ENCODE measurements around the gene MACROD2. TPM values are rescaled to one million over a fixed set of nuclear protein-coding genes. Genes with fewer than 3 reads are reported as not detected.

The MACROD2 gene
- total RNA-seq, 1 experiment from 2014 or later, result 1.6 TPM

- Mint-ChIP-seq H3K27me3 (ENCODE audit: low read depth) (no peaks in the 10 kb centered on the region), H3K4me3 (no peak overlapping the region), H3K36me3 (ENCODE audit: insufficient read depth in 1 of 3, low read depth in 3 of 3) (no peaks in the 10 kb centered on the region), H3K9me3 (no peaks in the 10 kb centered on the region), H3K27ac (no peak overlapping the region), H3K4me1 (peaks cover 12 to 13% of the 10 kb centered on the region in 2 experiments)
- no peak overlapping the region for H3K9ac ChIP-seq (ENCODE audit: extremely low read depth, insufficient read length, low read length)
- no peak overlapping the region for H3K4me2 ChIP-seq (ENCODE audit: insufficient read depth, insufficient read length, low read length)
- TF ChIP-seq, protein P1, sequence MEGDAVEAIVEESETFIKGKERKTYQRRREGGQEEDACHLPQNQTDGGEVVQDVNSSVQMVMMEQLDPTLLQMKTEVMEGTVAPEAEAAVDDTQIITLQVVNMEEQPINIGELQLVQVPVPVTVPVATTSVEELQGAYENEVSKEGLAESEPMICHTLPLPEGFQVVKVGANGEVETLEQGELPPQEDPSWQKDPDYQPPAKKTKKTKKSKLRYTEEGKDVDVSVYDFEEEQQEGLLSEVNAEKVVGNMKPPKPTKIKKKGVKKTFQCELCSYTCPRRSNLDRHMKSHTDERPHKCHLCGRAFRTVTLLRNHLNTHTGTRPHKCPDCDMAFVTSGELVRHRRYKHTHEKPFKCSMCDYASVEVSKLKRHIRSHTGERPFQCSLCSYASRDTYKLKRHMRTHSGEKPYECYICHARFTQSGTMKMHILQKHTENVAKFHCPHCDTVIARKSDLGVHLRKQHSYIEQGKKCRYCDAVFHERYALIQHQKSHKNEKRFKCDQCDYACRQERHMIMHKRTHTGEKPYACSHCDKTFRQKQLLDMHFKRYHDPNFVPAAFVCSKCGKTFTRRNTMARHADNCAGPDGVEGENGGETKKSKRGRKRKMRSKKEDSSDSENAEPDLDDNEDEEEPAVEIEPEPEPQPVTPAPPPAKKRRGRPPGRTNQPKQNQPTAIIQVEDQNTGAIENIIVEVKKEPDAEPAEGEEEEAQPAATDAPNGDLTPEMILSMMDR (conservative IDR thresholded peaks at IDR 0.05), result no peak
- H2BK120ac ChIP-seq (ENCODE audit: low read depth, low read length, poor library complexity, severe bottlenecking), result no peak overlapping the region
- no peak overlapping the region for H3T11ph ChIP-seq (ENCODE audit: low read length)
- no peak overlapping the region for H2AFZ ChIP-seq (ENCODE audit: low read length)
- no peaks in the 10 kb centered on the region for H3K79me2 ChIP-seq (ENCODE audit: insufficient read depth, low read length)
- DNase-seq, result no peak
- H2BK12ac ChIP-seq (ENCODE audit: insufficient read length, low read depth, low read length), result no peak overlapping the region
- no peaks in the 10 kb centered on the region; the same call in 1 of the 2 replicates for H3K4me1 ChIP-seq (ENCODE audit: insufficient read depth, low read length)
- H3K4ac ChIP-seq (ENCODE audit: low read depth, low read length), result no peak overlapping the region
- H3K9me3 ChIP-seq (ENCODE audit: control insufficient read depth, low read depth, low read length), result no peaks in the 10 kb centered on the region
- no peaks in the 10 kb centered on the region for H3K79me1 ChIP-seq (ENCODE audit: insufficient read depth, low read depth, low read length, poor library complexity, severe bottlenecking)
- H4K20me1 ChIP-seq (ENCODE audit: control insufficient read depth, insufficient read depth, insufficient read length), result no peaks in the 10 kb centered on the region
- no peak overlapping the region for H2BK20ac ChIP-seq (ENCODE audit: low read depth, low read length, poor library complexity, severe bottlenecking)
- no peaks in the 10 kb centered on the region for H3K23me2 ChIP-seq (ENCODE audit: insufficient read length, low read depth, low read length, poor library complexity, severe bottlenecking)
- no peak overlapping the region for H2BK5ac ChIP-seq (ENCODE audit: insufficient read length, low read length)
- H4K91ac ChIP-seq (ENCODE audit: insufficient read length, low read depth, low read length), result no peak overlapping the region
- H2BK15ac ChIP-seq (ENCODE audit: low read depth, low read length), result no peak overlapping the region
- H3K18ac ChIP-seq (ENCODE audit: insufficient read length, low read depth, low read length), result no peak overlapping the region
- no peak overlapping the region for H3K14ac ChIP-seq (ENCODE audit: insufficient read depth, low read length)
- no peak overlapping the region for H2AK5ac ChIP-seq (ENCODE audit: insufficient read length, low read length)
- no peak overlapping the region for H3K27ac ChIP-seq (ENCODE audit: insufficient read length, low read depth, low read length)
- no peak overlapping the region for H3K23ac ChIP-seq (ENCODE audit: insufficient read length, low read depth, low read length)
- no peak overlapping the region for H3K56ac ChIP-seq (ENCODE audit: insufficient read length, low read depth, low read length)
- H3K27me3 ChIP-seq (ENCODE audit: insufficient read depth, low read length), result no peaks in the 10 kb centered on the region
- H4K8ac ChIP-seq (replicated peaks; ENCODE audit: insufficient read length, low read depth, low read length), result no peak overlapping the region
- no peak overlapping the region for H4K5ac ChIP-seq (ENCODE audit: insufficient read length, low read depth, low read length)
- no CpG with 5 or more reads among the region's 4 CpGs for WGBS (ENCODE audit: extremely low coverage, insufficient read length, low lambda C conversion rate)
Observed at GRCh38 chr20:14422892-14423291, 427.6 kb downstream of the MACROD2 start.

All from H9 (cell line).